Measurements from ENCODE around the gene MACROD1. TPM values are rescaled to one million over a fixed set of nuclear protein-coding genes. Genes with fewer than 3 reads are reported as not detected.

MACROD1 gene
- total and polyA plus RNA-seq, 2 of the 13 experiments (the other 11 are each of a cell fraction or from before 2014, with no cell fraction given): 23.1 to 34.5 TPM

DNA sequence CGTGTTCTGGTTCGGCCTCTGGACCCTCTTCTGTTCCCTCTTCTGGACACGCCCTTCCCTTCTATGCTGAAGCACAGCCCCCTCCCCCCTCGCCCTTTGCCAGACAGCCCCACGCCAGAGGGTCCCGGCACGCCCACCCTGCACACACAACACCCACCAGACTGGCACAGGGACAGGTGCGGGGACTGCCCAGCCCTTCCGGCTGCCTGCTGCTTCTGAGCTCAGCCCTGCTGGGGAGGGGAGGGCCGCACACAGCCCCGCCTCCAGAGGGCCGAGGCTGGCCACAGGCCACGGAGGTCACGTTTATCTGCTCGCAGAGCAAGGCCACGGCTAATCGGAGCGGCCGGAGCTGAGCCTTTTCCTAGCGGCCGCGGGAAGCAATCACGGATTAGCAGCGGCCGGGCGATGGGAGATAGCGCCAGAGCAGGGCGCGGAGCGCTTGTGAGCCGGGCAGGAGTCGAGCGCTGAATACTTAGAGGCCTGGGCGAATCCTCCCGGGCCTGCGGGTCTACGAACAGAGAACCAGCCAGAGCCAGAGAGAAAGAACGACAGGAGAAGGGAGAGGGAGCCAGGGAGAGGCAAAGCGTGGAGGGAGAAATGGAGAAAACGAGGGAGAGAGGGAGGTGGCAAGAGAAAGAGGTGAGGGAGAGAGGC lies 158.2 kb downstream of the MACROD1 start (continued):
- TF ChIP-seq, protein P1, sequence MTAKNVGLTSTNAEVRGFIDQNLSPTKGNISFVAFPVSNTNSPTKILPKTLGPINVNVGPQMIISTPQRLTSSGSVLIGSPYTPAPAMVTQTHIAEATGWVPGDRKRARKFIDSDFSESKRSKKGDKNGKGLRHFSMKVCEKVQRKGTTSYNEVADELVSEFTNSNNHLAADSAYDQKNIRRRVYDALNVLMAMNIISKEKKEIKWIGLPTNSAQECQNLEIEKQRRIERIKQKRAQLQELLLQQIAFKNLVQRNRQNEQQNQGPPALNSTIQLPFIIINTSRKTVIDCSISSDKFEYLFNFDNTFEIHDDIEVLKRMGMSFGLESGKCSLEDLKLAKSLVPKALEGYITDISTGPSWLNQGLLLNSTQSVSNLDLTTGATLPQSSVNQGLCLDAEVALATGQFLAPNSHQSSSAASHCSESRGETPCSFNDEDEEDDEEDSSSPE (CRISPR knock-in tag; IDR thresholded peaks at IDR 0.05): peak; percentile 71; the same call in 1 of the 2 replicates
- no peak for TF ChIP-seq ZNF33A (CRISPR knock-in tag; IDR thresholded peaks at IDR 0.05; ENCODE audit: borderline replicate concordance)
- peak; percentile 93 for TF ChIP-seq ZNF598 (CRISPR knock-in tag; IDR thresholded peaks at IDR 0.05; ENCODE audit: borderline replicate concordance)
- TF ChIP-seq ZNF790 (CRISPR knock-in tag; IDR thresholded peaks at IDR 0.05; ENCODE audit: borderline replicate concordance): no peak
- TF ChIP-seq SMARCC2 (IDR thresholded peaks at IDR 0.05): no peak
- no peak for TF ChIP-seq ZFP36L2 (CRISPR knock-in tag; IDR thresholded peaks at IDR 0.05)
- peak; percentile 10; the same call in 1 of the 2 replicates for TF ChIP-seq SMC3 (IDR thresholded peaks at IDR 0.05; ENCODE audit: low read length)
- TF ChIP-seq, protein P2, sequence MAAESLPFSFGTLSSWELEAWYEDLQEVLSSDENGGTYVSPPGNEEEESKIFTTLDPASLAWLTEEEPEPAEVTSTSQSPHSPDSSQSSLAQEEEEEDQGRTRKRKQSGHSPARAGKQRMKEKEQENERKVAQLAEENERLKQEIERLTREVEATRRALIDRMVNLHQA (CRISPR knock-in tag; IDR thresholded peaks at IDR 0.05): no peak
- TF ChIP-seq, protein P3, sequence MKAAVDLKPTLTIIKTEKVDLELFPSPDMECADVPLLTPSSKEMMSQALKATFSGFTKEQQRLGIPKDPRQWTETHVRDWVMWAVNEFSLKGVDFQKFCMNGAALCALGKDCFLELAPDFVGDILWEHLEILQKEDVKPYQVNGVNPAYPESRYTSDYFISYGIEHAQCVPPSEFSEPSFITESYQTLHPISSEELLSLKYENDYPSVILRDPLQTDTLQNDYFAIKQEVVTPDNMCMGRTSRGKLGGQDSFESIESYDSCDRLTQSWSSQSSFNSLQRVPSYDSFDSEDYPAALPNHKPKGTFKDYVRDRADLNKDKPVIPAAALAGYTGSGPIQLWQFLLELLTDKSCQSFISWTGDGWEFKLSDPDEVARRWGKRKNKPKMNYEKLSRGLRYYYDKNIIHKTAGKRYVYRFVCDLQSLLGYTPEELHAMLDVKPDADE (CRISPR knock-in tag; IDR thresholded peaks at IDR 0.05): no peak
- TF ChIP-seq NRL (CRISPR knock-in tag; IDR thresholded peaks at IDR 0.05; ENCODE audit: borderline replicate concordance): no peak; the same call in 1 of the 2 replicates
- TF ChIP-seq, protein P4, sequence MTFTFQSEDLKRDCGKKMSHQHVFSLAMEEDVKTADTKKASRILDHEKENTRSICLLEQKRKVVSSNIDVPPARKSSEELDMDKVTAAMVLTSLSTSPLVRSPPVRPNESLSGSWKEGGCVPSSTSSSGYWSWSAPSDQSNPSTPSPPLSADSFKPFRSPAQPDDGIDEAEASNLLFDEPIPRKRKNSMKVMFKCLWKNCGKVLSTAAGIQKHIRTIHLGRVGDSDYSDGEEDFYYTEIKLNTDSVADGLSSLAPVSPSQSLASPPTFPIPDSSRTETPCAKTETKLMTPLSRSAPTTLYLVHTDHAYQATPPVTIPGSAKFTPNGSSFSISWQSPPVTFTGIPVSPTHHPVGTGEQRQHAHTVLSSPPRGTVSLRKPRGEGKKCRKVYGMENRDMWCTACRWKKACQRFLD (CRISPR knock-in tag; IDR thresholded peaks at IDR 0.05; ENCODE audit: borderline replicate concordance): no peak
- peak; percentile 94 for TF ChIP-seq ZNF501 (CRISPR knock-in tag; IDR thresholded peaks at IDR 0.05)
- TF ChIP-seq SMYD3 (CRISPR knock-in tag; IDR thresholded peaks at IDR 0.05): no peak
- TF ChIP-seq ZNF883 (CRISPR knock-in tag; IDR thresholded peaks at IDR 0.05; ENCODE audit: not compliant biosample characterization): peak; percentile 51
- TF ChIP-seq YY1 (IDR thresholded peaks at IDR 0.05; ENCODE audit: insufficient read depth, insufficient replicate concordance, low read depth, low read length): peak; percentile 43
- TF ChIP-seq ISX (CRISPR knock-in tag; conservative IDR thresholded peaks at IDR 0.05): no peak
- TF ChIP-seq ETV6 (CRISPR knock-in tag; conservative IDR thresholded peaks at IDR 0.05): 0 out of 2 replicates have a peak, but pooled peaks have one; percentile 35
- TF ChIP-seq RFX1 (IDR thresholded peaks at IDR 0.05): no peak
- peak; percentile 82; the same call in 1 of the 2 replicates for TF ChIP-seq TARDBP (CRISPR knock-in tag; IDR thresholded peaks at IDR 0.05)
- TF ChIP-seq ZNF335 (CRISPR knock-in tag; IDR thresholded peaks at IDR 0.05): no peak
- TF ChIP-seq, protein P5, sequence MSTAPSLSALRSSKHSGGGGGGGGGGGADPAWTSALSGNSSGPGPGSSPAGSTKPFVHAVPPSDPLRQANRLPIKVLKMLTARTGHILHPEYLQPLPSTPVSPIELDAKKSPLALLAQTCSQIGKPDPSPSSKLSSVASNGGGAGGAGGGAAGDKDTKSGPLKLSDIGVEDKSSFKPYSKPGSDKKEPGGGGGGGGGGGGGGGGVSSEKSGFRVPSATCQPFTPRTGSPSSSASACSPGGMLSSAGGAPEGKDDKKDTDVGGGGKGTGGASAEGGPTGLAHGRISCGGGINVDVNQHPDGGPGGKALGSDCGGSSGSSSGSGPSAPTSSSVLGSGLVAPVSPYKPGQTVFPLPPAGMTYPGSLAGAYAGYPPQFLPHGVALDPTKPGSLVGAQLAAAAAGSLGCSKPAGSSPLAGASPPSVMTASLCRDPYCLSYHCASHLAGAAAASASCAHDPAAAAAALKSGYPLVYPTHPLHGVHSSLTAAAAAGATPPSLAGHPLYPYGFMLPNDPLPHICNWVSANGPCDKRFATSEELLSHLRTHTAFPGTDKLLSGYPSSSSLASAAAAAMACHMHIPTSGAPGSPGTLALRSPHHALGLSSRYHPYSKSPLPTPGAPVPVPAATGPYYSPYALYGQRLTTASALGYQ (CRISPR knock-in tag; IDR thresholded peaks at IDR 0.05): peak; percentile 70; the same call in 1 of the 2 replicates
- peak; percentile 92 for TF ChIP-seq AKAP8 (CRISPR knock-in tag; IDR thresholded peaks at IDR 0.05)

Data from HepG2 (cell line).